ENCODE data around the gene PTPRM. TPM values are rescaled to one million over a fixed set of nuclear protein-coding genes. Genes with fewer than 3 reads are reported as not detected.

PTPRM gene
- total RNA-seq, 4 donors from 2014 or later: 22.5 to 92.5 (median 39.2) TPM

GRCh38 chr18:8005870-8006569 lies 438.9 kb downstream of the PTPRM start:
- in situ Hi-C loops (cut with MboI; ENCODE audit: low pct_ligation_motif_present in 1 of 4, low pct_unique_long_range_greater_than_20kb in 1 of 4, low sequenced_read_pairs in 3 of 4) (no loop called here), intact Hi-C loops (cut with DNase I; ENCODE audit: low total_unique reads) (no loop called here)
- no peak for TF ChIP-seq POLR2AphosphoS5 (IDR thresholded peaks at IDR 0.05)
- no peaks in the 10 kb centered on the region for H3K36me3 ChIP-seq
- no peak overlapping the region for H3K27ac ChIP-seq
- no peak for DNase-seq
- WGBS, 2 donors (ENCODE audit: low coverage in 1 of 2): 83 to 85% methylated on average over 7 of the region's 7 CpGs
- no peaks in the 10 kb centered on the region for H3K9me3 ChIP-seq
- no peak overlapping the region for H3K4me3 ChIP-seq
- no peaks in the 10 kb centered on the region for H3K27me3 ChIP-seq
- H3K4me1 ChIP-seq: no peaks in the 10 kb centered on the region

DNA sequence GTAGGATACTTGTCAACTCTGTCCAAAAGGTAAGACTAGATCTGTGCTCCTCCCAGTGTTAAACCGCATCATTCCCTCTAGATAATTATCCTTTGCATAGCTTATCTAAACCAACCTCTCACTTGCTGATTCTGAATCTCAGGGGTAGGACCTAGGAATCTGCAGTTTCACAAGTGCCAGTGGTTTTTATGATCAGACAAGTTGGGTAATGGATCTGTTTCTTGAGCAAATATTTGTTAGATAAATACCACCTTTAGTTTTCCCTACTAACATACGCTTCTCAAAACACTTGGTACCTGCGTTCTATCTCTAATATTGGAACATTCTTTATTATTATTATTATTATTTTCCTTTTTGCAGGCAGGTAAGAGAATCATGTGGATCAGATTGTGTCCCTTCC lies 439.9 kb downstream of the PTPRM start:
- Histone ChIP-seq H3K4me3 (no peak overlapping the region), H3K4me1 (no peaks in the 10 kb centered on the region), H3K27ac (no peak overlapping the region), H3K27me3 (no peaks in the 10 kb centered on the region), H3K36me3 (no peaks in the 10 kb centered on the region), H3K9me3 (no peaks in the 10 kb centered on the region)
- 63 to 100% methylated on average over 1 to 3 of the region's 3 CpGs for WGBS, 2 donors (ENCODE audit: low coverage in 1 of 2)
- TF ChIP-seq CTCF (IDR thresholded peaks at IDR 0.05) (no peak), EP300 (IDR thresholded peaks at IDR 0.05; ENCODE audit: low read depth) (no peak), POLR2A (IDR thresholded peaks at IDR 0.05) (no peak), POLR2AphosphoS5 (IDR thresholded peaks at IDR 0.05) (no peak)
- in situ Hi-C loops (cut with MboI; ENCODE audit: low pct_ligation_motif_present in 1 of 4, low pct_unique_long_range_greater_than_20kb in 1 of 4, low sequenced_read_pairs in 3 of 4) (no loop called here), intact Hi-C loops (cut with DNase I; ENCODE audit: low total_unique reads) (no loop called here)
- DNase-seq: no peak

- WGBS, 2 donors (ENCODE audit: low coverage in 1 of 2): 62 to 63% methylated on average over 4 of the region's 4 CpGs
- H3K27ac ChIP-seq: no peak overlapping the region
- in situ Hi-C loops (cut with MboI; ENCODE audit: low pct_ligation_motif_present in 1 of 4, low pct_unique_long_range_greater_than_20kb in 1 of 4, low sequenced_read_pairs in 3 of 4) (no loop called here), intact Hi-C loops (cut with DNase I; ENCODE audit: low total_unique reads) (no loop called here)
- H3K36me3 ChIP-seq: no peaks in the 10 kb centered on the region
- H3K4me3 ChIP-seq: no peak overlapping the region
- no peaks in the 10 kb centered on the region for H3K27me3 ChIP-seq
- no peaks in the 10 kb centered on the region for H3K9me3 ChIP-seq
- DNase-seq: no peak
- TF ChIP-seq POLR2AphosphoS5 (IDR thresholded peaks at IDR 0.05) (no peak), EP300 (IDR thresholded peaks at IDR 0.05; ENCODE audit: low read depth) (no peak), CTCF (IDR thresholded peaks at IDR 0.05) (no peak)
- H3K4me1 ChIP-seq: no peaks in the 10 kb centered on the region
Measured at GRCh38 chr18:8008033-8008432, 440.9 kb downstream of the PTPRM start.

DNA sequence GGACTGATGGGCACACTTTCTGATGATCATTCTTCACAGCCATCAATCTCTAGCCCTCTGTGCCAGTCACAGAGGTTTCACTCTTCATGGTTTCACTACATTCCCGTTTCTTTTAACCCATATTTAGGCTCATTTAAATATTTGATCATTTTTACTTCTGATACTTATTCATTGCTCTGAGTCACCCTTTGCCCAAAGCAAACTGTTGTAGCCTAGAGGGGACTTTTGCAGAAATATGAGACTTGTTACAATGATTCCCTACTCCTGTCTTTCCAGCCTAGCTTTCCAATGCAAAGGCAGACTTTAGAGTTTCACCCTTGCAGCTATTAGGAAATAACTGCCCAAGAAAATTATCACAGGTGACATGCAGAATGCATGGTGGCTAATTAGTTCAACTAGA lies 444.2 kb downstream of the PTPRM start:
- H3K9me3 ChIP-seq: no peaks in the 10 kb centered on the region
- no peak for TF ChIP-seq CTCF (IDR thresholded peaks at IDR 0.05)
- TF ChIP-seq EP300 (IDR thresholded peaks at IDR 0.05; ENCODE audit: low read depth): no peak
- TF ChIP-seq POLR2AphosphoS5 (IDR thresholded peaks at IDR 0.05): no peak
- TF ChIP-seq POLR2A (IDR thresholded peaks at IDR 0.05): no peak
- in situ Hi-C loops (cut with MboI; ENCODE audit: low pct_ligation_motif_present in 1 of 4, low pct_unique_long_range_greater_than_20kb in 1 of 4, low sequenced_read_pairs in 3 of 4) (no loop called here), intact Hi-C loops (cut with DNase I; ENCODE audit: low total_unique reads) (no loop called here)
- no peak overlapping the region for H3K27ac ChIP-seq
- H3K4me3 ChIP-seq: no peak overlapping the region
- 45 to 86% methylated on average over 1 of the region's 1 CpG for WGBS, 2 donors (ENCODE audit: low coverage in 1 of 2)
- DNase-seq: no peak
- H3K4me1 ChIP-seq: no peaks in the 10 kb centered on the region
- H3K27me3 ChIP-seq: no peaks in the 10 kb centered on the region
- H3K36me3 ChIP-seq: no peaks in the 10 kb centered on the region

GRCh38 chr18:8011906-8012305 lies 444.8 kb downstream of the PTPRM start:
- H3K9me3 ChIP-seq: no peaks in the 10 kb centered on the region

More at GRCh38 chr18:8011906-8012305, 444.8 kb downstream of the PTPRM start:
- Histone ChIP-seq H3K27me3 (no peaks in the 10 kb centered on the region), H3K4me3 (no peak overlapping the region), H3K27ac (no peak overlapping the region), H3K36me3 (no peaks in the 10 kb centered on the region), H3K4me1 (no peaks in the 10 kb centered on the region)
- no peak for DNase-seq
- intact Hi-C loops (cut with DNase I; ENCODE audit: low total_unique reads) (no loop called here), in situ Hi-C loops (cut with MboI; ENCODE audit: low pct_ligation_motif_present in 1 of 4, low pct_unique_long_range_greater_than_20kb in 1 of 4, low sequenced_read_pairs in 3 of 4) (no loop called here)
- TF ChIP-seq CTCF (IDR thresholded peaks at IDR 0.05) (no peak), EP300 (IDR thresholded peaks at IDR 0.05; ENCODE audit: low read depth) (no peak), POLR2AphosphoS5 (IDR thresholded peaks at IDR 0.05) (no peak)
- WGBS, 2 donors (ENCODE audit: low coverage in 1 of 2): 77 to 83% methylated on average over 4 of the region's 4 CpGs
